GM12878 (cell line): ENCODE data around the gene LARGE1. TPM values are rescaled to one million over a fixed set of nuclear protein-coding genes. Genes with fewer than 3 reads are reported as not detected.

Experiments used
- ATAC-seq: fragments of 200-7000 bp; cut with Tn5 transposase; 3 replicates; pipeline ENCODE4 v1.9.1; 2020; ENCODE audit warnings: mild to moderate bottlenecking, moderate library complexity
- BruUV-seq: library from RNA; stranded (reverse); fragments of 400-500 nt; replicated peaks from 2 replicates; lab custom pipeline; 2021; lab: Mats Ljungman, UMichigan
- CTCF ChIA-PET: fragments of 300-600 bp; sonication (Branson Sonifier 250); formaldehyde crosslinking; extraction: SDS; loops from one replicate; lab custom pipeline; 2021; ENCODE audit warnings: inconsistent platforms; lab: Yijun Ruan, JAX
- POLR2A ChIA-PET: fragments of 350-600 bp; formaldehyde crosslinking; extraction: SDS; loops from one replicate; lab custom pipeline; 2021; ENCODE audit warnings: inconsistent platforms; lab: Charles Lee
- RAD21 ChIA-PET: fragments of 300-600 bp; sonication (Branson Sonifier 250); formaldehyde crosslinking; loops from one replicate; lab custom pipeline; 2023; ENCODE audit warnings: antibody characterized with exemption; ENCODE audit not compliant: unreplicated experiment; lab: Charles Lee
- SMC1A ChIA-PET: fragments of 300-600 bp; sonication (Branson Sonifier 250); formaldehyde crosslinking; loops from one replicate; lab custom pipeline; 2023; ENCODE audit not compliant: unreplicated experiment, uncharacterized antibody; lab: Charles Lee
- DNase-seq: peaks from one replicate; pipeline ENCODE4 v3.0.0-alpha.2; 2011; ENCODE audit warnings: low read depth, low spot score
- FAIRE-seq: peaks from 3 replicates; lab custom pipeline; 2011; peaks lifted over from hg19 to GRCh38; lab: Jason Lieb, UNC
- H2AFZ ChIP-seq: 2 replicates; pipeline ENCODE4 v1.6.0; 2011; ENCODE audit warnings: low read depth, low read length, control low read depth; ENCODE audit not compliant: control insufficient read depth
- H3K27ac ChIP-seq: 2 replicates; pipeline ENCODE4 v1.5.1; 2011; ENCODE audit warnings: control low read depth; ENCODE audit not compliant: control insufficient read depth, insufficient read depth
- H3K27me3 ChIP-seq, 2 experiments: replicated peaks in 1 of 2; 2 replicates each; pipeline versions ENCODE4 v1.6.0 to v1.6.1; 2011; ENCODE audit warnings: low read length in 1 of 2; ENCODE audit not compliant: control insufficient read depth in 2 of 2, insufficient read depth in 2 of 2
- H3K36me3 ChIP-seq, 2 experiments: 2 replicates each; pipeline ENCODE4 v1.5.1; 2011; ENCODE audit warnings: low read length in 1 of 2; ENCODE audit not compliant: control insufficient read depth in 2 of 2, insufficient read depth in 2 of 2
- H3K4me1 ChIP-seq: 2 replicates; pipeline ENCODE4 v1.6.1; 2011; ENCODE audit warnings: mild to moderate bottlenecking, low read length, moderate library complexity, mixed read lengths; ENCODE audit not compliant: control insufficient read depth, insufficient read depth
- H3K4me2 ChIP-seq: 2 replicates; pipeline ENCODE4 v1.6.0; 2011; ENCODE audit warnings: control low read depth; ENCODE audit not compliant: control insufficient read depth, insufficient read depth
- H3K4me3 ChIP-seq: fragments of 200-600 bp; sonication (generic); 2 replicates; pipeline ENCODE4 v1.5.1; 2016
- H3K79me2 ChIP-seq: 2 replicates; pipeline ENCODE4 v1.6.0; 2011; ENCODE audit warnings: low read length; ENCODE audit not compliant: control insufficient read depth, insufficient read depth
- H3K9ac ChIP-seq: 2 replicates; pipeline ENCODE4 v1.8.0; 2011; ENCODE audit warnings: low read length, control low read depth, mixed read lengths; ENCODE audit not compliant: control insufficient read depth, insufficient read depth
- H3K9me3 ChIP-seq: replicated peaks from 3 replicates; pipeline ENCODE4 v1.5.1; 2011; ENCODE audit warnings: mild to moderate bottlenecking, low read length; ENCODE audit not compliant: control insufficient read depth, insufficient read depth
- H4K20me1 ChIP-seq: 2 replicates; pipeline ENCODE4 v1.6.0; 2011; ENCODE audit not compliant: control insufficient read depth, insufficient read depth
- BCL3 ChIP-seq: IDR thresholded peaks from 2 replicates; pipeline ENCODE4 v1.6.1; 2011; ENCODE audit warnings: borderline replicate concordance, low read depth, mild to moderate bottlenecking, moderate library complexity, low read length; ENCODE audit not compliant: insufficient read depth, poor library complexity, severe bottlenecking
- CEBPB ChIP-seq, 2 experiments: fragments of 150-350 bp in 1 of 2; IDR thresholded peaks; 2 replicates each; pipeline ENCODE4 v1.6.1; 2012 to 2014; ENCODE audit warnings: low read depth in 2 of 2, low read length in 2 of 2, borderline replicate concordance in 1 of 2, inconsistent platforms in 1 of 2
- E2F4 ChIP-seq: IDR thresholded peaks from 2 replicates; pipeline ENCODE4 v1.6.1; 2012; ENCODE audit warnings: low read depth, low read length, improper control_type of control experiment
- FOS ChIP-seq: IDR thresholded peaks from 3 replicates; pipeline ENCODE4 v1.6.1; 2011; ENCODE audit warnings: borderline replicate concordance; ENCODE audit not compliant: insufficient read length; ENCODE audit errors: extremely low read depth
- FOXM1 ChIP-seq: IDR thresholded peaks from 2 replicates; pipeline ENCODE4 v1.6.1; 2012; ENCODE audit warnings: low read depth, mild to moderate bottlenecking, inconsistent platforms, low read length, moderate library complexity
- IKZF1 ChIP-seq: fragments of 450-650 bp; conservative IDR thresholded peaks from 2 replicates; pipeline ENCODE4 v1.6.1; 2017; ENCODE audit warnings: antibody characterized with exemption, mild to moderate bottlenecking
- IRF5 ChIP-seq: fragments of 450-650 bp; IDR thresholded peaks from 2 replicates; pipeline ENCODE4 v1.6.1; 2017; ENCODE audit warnings: borderline replicate concordance
- MTA3 ChIP-seq: IDR thresholded peaks from 2 replicates; pipeline ENCODE4 v1.6.1; 2012; ENCODE audit warnings: low read length, inconsistent platforms, borderline replicate concordance
- NBN ChIP-seq: fragments of 450-650 bp; IDR thresholded peaks from 2 replicates; pipeline ENCODE4 v1.6.1; 2016
- POLR2AphosphoS2 ChIP-seq: IDR thresholded peaks from 2 replicates; pipeline ENCODE4 v1.6.1; 2011; ENCODE audit warnings: low read depth, mild to moderate bottlenecking, low read length, improper control_type of control experiment, moderate library complexity
- SIN3A ChIP-seq: IDR thresholded peaks from 2 replicates; pipeline ENCODE4 v1.6.1; 2012; ENCODE audit warnings: low read depth, low read length, improper control_type of control experiment
- SP1 ChIP-seq: IDR thresholded peaks from one replicate; pipeline ENCODE4 v1.6.1; 2011; ENCODE audit warnings: low read depth, low read length
- STAT1 ChIP-seq: fragments of 450-650 bp; conservative IDR thresholded peaks from 2 replicates; pipeline ENCODE4 v1.6.1; 2014; ENCODE audit warnings: antibody characterized with exemption, mild to moderate bottlenecking
- TCF3 ChIP-seq: IDR thresholded peaks from 2 replicates; pipeline ENCODE4 v1.6.1; 2012; ENCODE audit warnings: low read depth, mild to moderate bottlenecking, low read length, borderline replicate concordance; ENCODE audit not compliant: insufficient read depth
- ZBED1 ChIP-seq: IDR thresholded peaks from 2 replicates; pipeline ENCODE4 v1.6.1; 2016; ENCODE audit warnings: borderline replicate concordance
- WGBS: methylation state at CpG from one replicate; pipeline ENCODE4 v1.1.6; 2016; ENCODE audit warnings: low lambda C conversion rate; ENCODE audit not compliant: insufficient replicate concordance, insufficient coverage; ENCODE audit errors: missing lambda C conversion rate; 5-methylcytosine and 5-hydroxymethylcytosine counted together
- in situ Hi-C: fragments of 300-500 bp; cut with MboI; formaldehyde crosslinking; loops from 9 replicates; pipeline ENCODE4 v1.14.3; 2018; ENCODE audit warnings: mixed read lengths
- intact Hi-C: fragments of 100-400 bp; cut with micrococcal nuclease; formaldehyde crosslinking; loops from one replicate; pipeline ENCODE4 v1.14.2; 2022; ENCODE audit not compliant: unreplicated experiment
- polyA plus RNA-seq, 11 experiments: library from polyadenylated mRNA; depleted of rRNA in 4 of 11; unstranded in 6 of 11; stranded (reverse) in 5 of 11; fragments of >200 nt; fragmentation: Nextera tagmentation in 4 of 11; fragmentation: Illumina TruSeq in 1 of 11; extraction: Ambion mirVana in 4 of 11; extraction: Trizol in 1 of 11; gene quantifications; 1 replicate in 1 of 11; 2 replicates in 10 of 11; pipeline versions ENCODE4 v1.2.1 to v1.2.3, GENCODE V29; 2011 to 2016; ENCODE audit warnings: inconsistent platforms in 2 of 11, missing spikeins in 2 of 11, low read depth in 1 of 11
- total RNA-seq, 4 experiments: library from RNA; depleted of rRNA in 3 of 4; stranded (reverse); fragments of >200 nt in 3 of 4; fragmentation: Illumina TruSeq in 1 of 4; extraction: Trizol in 1 of 4; gene quantifications; 2 replicates each; pipeline versions ENCODE4 v1.2.1 to v1.2.3, GENCODE V29; 2013 to 2021

Gene LARGE1
- total and polyA plus RNA-seq, 10 of the 15 experiments (the other 5 are each of a cell fraction or from before 2014, with no cell fraction given) = 3.2 to 41.4 (median 17.3) TPM

- WGBS = 31% methylated on average over 1 of the region's 1 CpG
- H3K27me3 ChIP-seq = no peaks in the 10 kb centered on the region
- H2AFZ ChIP-seq = no peak overlapping the region
- ATAC-seq = no peak
- no peak for TF ChIP-seq ZBED1
- no peak for TF ChIP-seq POLR2AphosphoS2
- TF ChIP-seq TCF3 = no peak
- TF ChIP-seq SP1 = no peak
- TF ChIP-seq IRF5 = no peak
- H3K4me1 ChIP-seq = no peaks in the 10 kb centered on the region
- no peak for DNase-seq
- no peak overlapping the region for H3K9ac ChIP-seq
- no TSS peak for BruUV-seq
- ChIA-PET RAD21 (no interaction called here), CTCF (no interaction called here), POLR2A (no interaction called here), SMC1A (no interaction called here)
- intact Hi-C loops = no loop called here
- no peak overlapping the region for H3K4me3 ChIP-seq
- no peaks in the 10 kb centered on the region for H4K20me1 ChIP-seq
- no peak overlapping the region for H3K4me2 ChIP-seq
- H3K79me2 ChIP-seq = no peaks in the 10 kb centered on the region
- no peaks in the 10 kb centered on the region for H3K36me3 ChIP-seq
- FAIRE-seq = no peak
- no peaks in the 10 kb centered on the region for H3K9me3 ChIP-seq
- no peak overlapping the region for H3K27ac ChIP-seq
- in situ Hi-C loops = no loop called here
Measured at GRCh38 chr22:33455036-33455435, 465.2 kb downstream of the LARGE1 start.

GRCh38 chr22:33451866-33452469, 468.3 kb downstream of the LARGE1 start:
- intact Hi-C loops (no loop called here), in situ Hi-C loops (no loop called here)
- Histone ChIP-seq H3K36me3 (no peaks in the 10 kb centered on the region), H3K27ac (no peak overlapping the region), H3K27me3 (no peaks in the 10 kb centered on the region), H3K79me2 (no peaks in the 10 kb centered on the region), H4K20me1 (no peaks in the 10 kb centered on the region), H3K4me2 (no peak overlapping the region), H3K4me3 (no peak overlapping the region), H3K9me3 (no peaks in the 10 kb centered on the region), H3K4me1 (no peaks in the 10 kb centered on the region), H3K9ac (no peak overlapping the region), H2AFZ (no peak overlapping the region)
- 49% methylated on average over 6 of the region's 6 CpGs for WGBS
- SMC1A ChIA-PET = interaction anchor here (1.2 kb wide), 1 partner anchor 15 kb away, joined by 5 read pairs; no protein-coding TSS in a partner anchor
- RAD21 ChIA-PET = no interaction called here
- POLR2A ChIA-PET = no interaction called here
- ATAC-seq (no peak), DNase-seq (no peak), FAIRE-seq (no peak)
- BruUV-seq = no TSS peak
- CTCF ChIA-PET = interaction anchor here (1.1 kb wide), 1 partner anchor 20 kb away, joined by 3 read pairs; no protein-coding TSS in a partner anchor
- TF ChIP-seq FOS = no peak
- no peak for TF ChIP-seq NBN
- no peak for TF ChIP-seq SIN3A
- TF ChIP-seq CEBPB (IDR thresholded peaks at IDR 0.05; ENCODE audit: borderline replicate concordance in 1 of 2, low read depth in 2 of 2, low read length in 2 of 2) = no peak
- TF ChIP-seq MTA3 = no peak
- no peak for TF ChIP-seq STAT1
- no peak for TF ChIP-seq FOXM1
- TF ChIP-seq BCL3 = no peak
- TF ChIP-seq E2F4 = no peak
- no peak for TF ChIP-seq IKZF1
